DLD1 (cell line): Measurements from ENCODE around the gene AP3M1.
"Not testable (repeated sequence)": the region's sequence is repeated elsewhere in the genome, so short reads cannot be mapped to it uniquely, and the experiment has no call there.

Source experiments
- in situ Hi-C: cut with HindIII; loops from 2 replicates; pipeline ENCODE4 v1.10.0; 2017; ENCODE audit warnings: low sequenced_read_pairs

Gene AP3M1

GRCh38 chr10:74150204-74150989, at the start of gene AP3M1:
Gene AP3M1 (minus strand): TSS chr10:74150828. CDS start chr10:74138379, 12,449 bp downstream.
- in situ Hi-C loops = no loop called here

- in situ Hi-C loops = no loop called here
Observed at GRCh38 chr10:74199315-74199714, 48.7 kb upstream of the AP3M1 start.

GRCh38 chr10:74194999-74195398, 44.4 kb upstream of the AP3M1 start:
- in situ Hi-C loops = no loop called here

GRCh38 chr10:74194545-74194944, 43.9 kb upstream of the AP3M1 start:
- in situ Hi-C loops = no loop called here

GRCh38 chr10:74190494-74190893, 39.9 kb upstream of the AP3M1 start:
- in situ Hi-C loops = no loop called here

GRCh38 chr10:74189999-74190421, 39.4 kb upstream of the AP3M1 start:
- in situ Hi-C loops = no loop called here

GRCh38 chr10:74188617-74189016, 38.0 kb upstream of the AP3M1 start:
- in situ Hi-C loops = not testable (repeated sequence)

- in situ Hi-C loops = no loop called here
Observed at GRCh38 chr10:74187237-74187636, 36.6 kb upstream of the AP3M1 start.

- in situ Hi-C loops = no loop called here
Observed at GRCh38 chr10:74186678-74187077, 36.0 kb upstream of the AP3M1 start.

GRCh38 chr10:74179111-74179710, 28.6 kb upstream of the AP3M1 start:
- in situ Hi-C loops = no loop called here

- in situ Hi-C loops = no loop called here
Observed at GRCh38 chr10:74178042-74178791, 27.6 kb upstream of the AP3M1 start.

- in situ Hi-C loops = no loop called here
Observed at GRCh38 chr10:74177140-74177677, 26.6 kb upstream of the AP3M1 start.

- in situ Hi-C loops = no loop called here
Observed at GRCh38 chr10:74176380-74177139, 25.9 kb upstream of the AP3M1 start.

GRCh38 chr10:74175510-74176379, 25.1 kb upstream of the AP3M1 start:
- in situ Hi-C loops = no loop called here

- in situ Hi-C loops = no loop called here
Observed at GRCh38 chr10:74174521-74174920, 23.9 kb upstream of the AP3M1 start.

- in situ Hi-C loops = no loop called here
Observed at GRCh38 chr10:74171625-74172024, 21.0 kb upstream of the AP3M1 start.

- in situ Hi-C loops = no loop called here
Observed at GRCh38 chr10:74167443-74167842, 16.8 kb upstream of the AP3M1 start.

- in situ Hi-C loops = no loop called here
Observed at GRCh38 chr10:74165530-74165901, 14.9 kb upstream of the AP3M1 start.

- in situ Hi-C loops = no loop called here
Observed at GRCh38 chr10:74164716-74165529, 14.3 kb upstream of the AP3M1 start.
